Stomach (tissue), 9 donors: ENCODE data around the gene EXOSC5. TPM values are rescaled to one million over a fixed set of nuclear protein-coding genes. Genes with fewer than 3 reads are reported as not detected.

Experiments
- DNase-seq, 2 donors: peaks; one replicate each; pipeline versions ENCODE4 v3.0.0 to v3.0.0-alpha.2; 2013 to 2019
- H3K27ac ChIP-seq, 5 donors: fragments of 200-600 bp in 4 of 5; sonication (generic) in 4 of 5; one replicate each; pipeline ENCODE4 v1.5.1; 2013 to 2019; ENCODE audit warnings: mild to moderate bottlenecking in 1 of 5, moderate library complexity in 1 of 5
- H3K27me3 ChIP-seq, 3 donors: fragments of 200-600 bp; sonication (generic); one replicate each; pipeline ENCODE4 v1.5.1; 2017 to 2019; ENCODE audit warnings: mixed run types in 1 of 3
- H3K36me3 ChIP-seq, 4 donors: fragments of 200-600 bp; sonication (generic); 1 replicate in 3 of 4; 2 replicates in 1 of 4; pipeline ENCODE4 v1.5.1; 2016 to 2019
- H3K4me1 ChIP-seq, 4 donors: fragments of 200-600 bp; sonication (generic); one replicate each; pipeline ENCODE4 v1.5.1; 2016 to 2019
- H3K4me3 ChIP-seq, 4 donors: fragments of 200-600 bp; sonication (generic) in 3 of 4; one replicate each; pipeline ENCODE4 v1.5.1; 2016 to 2019; ENCODE audit warnings: mild to moderate bottlenecking in 1 of 4
- H3K9me3 ChIP-seq, 4 donors: fragments of 200-600 bp; sonication (generic); one replicate each; pipeline ENCODE4 v1.5.1; 2016 to 2019
- CTCF ChIP-seq, 7 experiments: fragments of 450-650 bp in 4 of 7; fragments of 200-600 bp in 3 of 7; sonication (generic) in 3 of 7; IDR thresholded peaks; one replicate each; pipeline ENCODE4 v1.5.1; 2016 to 2019; ENCODE audit warnings: antibody characterized with exemption in 7 of 7, control low read depth in 2 of 7, mild to moderate bottlenecking in 1 of 7
- EP300 ChIP-seq: sonication (generic); formaldehyde crosslinking; IDR thresholded peaks from one replicate; pipeline ENCODE4 v1.6.1; 2017; ENCODE audit warnings: antibody characterized with exemption
- POLR2A ChIP-seq, 4 donors: fragments of 450-650 bp; IDR thresholded peaks; one replicate each; pipeline ENCODE4 v1.6.1; 2016; ENCODE audit warnings: antibody characterized with exemption in 4 of 4, control low read depth in 2 of 4, mild to moderate bottlenecking in 1 of 4, moderate library complexity in 1 of 4
- POLR2AphosphoS5 ChIP-seq, 3 donors: sonication (generic); formaldehyde crosslinking; IDR thresholded peaks; one replicate each; pipeline ENCODE4 v1.6.1; 2016; ENCODE audit warnings: antibody characterized with exemption in 3 of 3
- WGBS, 5 donors: extraction: QIAGEN DNeasy Blood & Tissue Kit in 3 of 5; methylation state at CpG; one replicate each; pipeline versions ENCODE4 v1.1.5 to v1.1.7; 2013 to 2018; 5-methylcytosine and 5-hydroxymethylcytosine counted together
- intact Hi-C: fragments of 100-400 bp; cut with DNase I; formaldehyde crosslinking; loops from one replicate; pipeline ENCODE4 v1.15.1; 2023; ENCODE audit warnings: low total_unique reads
- polyA plus RNA-seq, 3 donors: library from polyadenylated mRNA; stranded (reverse); fragments of 200-250 nt; gene quantifications; one replicate each; pipeline ENCODE4 v1.2.3, GENCODE V29; 2013
- total RNA-seq, 5 donors: library from RNA; depleted of rRNA; stranded (reverse); fragments of >200 nt; gene quantifications; one replicate each; pipeline versions ENCODE4 v1.1.0 to v1.2.3, GENCODE V29; 2014 to 2016
- donor health status: healthy with polysubstance abuse.
- donor health status: Bipolar disorder and iron deficiency.
- donor health status: healthy.

Gene EXOSC5
- total and polyA plus RNA-seq, 8 donors: 4.8 to 131 (median 23.9) TPM

GRCh38 chr19:41433171-41433570 is 36.0 kb upstream of the EXOSC5 start:
- Histone ChIP-seq H3K4me3 (no peak overlapping the region), H3K9me3 (no peaks in the 10 kb centered on the region), H3K27ac (no peak overlapping the region), H3K36me3 (peaks cover 29 to 77% (median 74%) of the 10 kb centered on the region in 4 donors), H3K4me1 (peaks cover 8 to 13% (median 12%) of the 10 kb centered on the region in 4 donors), H3K27me3 (no peaks in the 10 kb centered on the region)
- WGBS, 5 donors: 85 to 92% (median 89%) methylated on average over 12 to 18 of the region's 18 CpGs
- no peak for DNase-seq
- intact Hi-C loops: no loop called here
- TF ChIP-seq CTCF (IDR thresholded peaks at IDR 0.05) (no peak), POLR2A (IDR thresholded peaks at IDR 0.05) (no peak), EP300 (no peak), POLR2AphosphoS5 (IDR thresholded peaks at IDR 0.05) (no peak)

- 60 to 67% (median 65%) methylated on average over 23 of the region's 23 CpGs for WGBS, 5 donors
- intact Hi-C loops: no loop called here
Measured at GRCh38 chr19:41431426-41432386, 34.5 kb upstream of the EXOSC5 start.

GRCh38 chr19:41430922-41431321 is 33.8 kb upstream of the EXOSC5 start:
- intact Hi-C loops: no loop called here
- WGBS, 5 donors: 80 to 95% (median 88%) methylated on average over 6 of the region's 6 CpGs
- Histone ChIP-seq H3K27me3 (no peaks in the 10 kb centered on the region), H3K27ac (peak overlapping the region in 1 of 5 donors; percentile 31), H3K36me3 (peaks cover 18 to 59% (median 56%) of the 10 kb centered on the region in 4 donors), H3K4me1 (peaks cover 27 to 33% (median 32%) of the 10 kb centered on the region in 4 donors), H3K9me3 (no peaks in the 10 kb centered on the region), H3K4me3 (no peak overlapping the region)
- no peak for DNase-seq
- TF ChIP-seq POLR2AphosphoS5 (IDR thresholded peaks at IDR 0.05): no peak
- TF ChIP-seq CTCF (IDR thresholded peaks at IDR 0.05): no peak
- TF ChIP-seq EP300: no peak
- no peak for TF ChIP-seq POLR2A (IDR thresholded peaks at IDR 0.05)

More at GRCh38 chr19:41431426-41432386, 34.5 kb upstream of the EXOSC5 start:
- no peak for TF ChIP-seq EP300
- no peak for TF ChIP-seq POLR2AphosphoS5 (IDR thresholded peaks at IDR 0.05)
- peak in 2 of 7 experiments; percentile 16 to 17 for TF ChIP-seq CTCF (IDR thresholded peaks at IDR 0.05)
- Histone ChIP-seq H3K4me3 (no peak overlapping the region), H3K4me1 (peaks cover 21 to 25% (median 24%) of the 10 kb centered on the region in 4 donors), H3K27ac (peak overlapping the region in 2 of 5 donors; percentile 14 to 40), H3K36me3 (peaks cover 23 to 62% (median 60%) of the 10 kb centered on the region in 4 donors), H3K27me3 (no peaks in the 10 kb centered on the region), H3K9me3 (no peaks in the 10 kb centered on the region)
- peak in 1 of 2 donors; percentile 60 for DNase-seq

GRCh38 chr19:41428481-41428859 is 31.3 kb upstream of the EXOSC5 start:
- Histone ChIP-seq H3K4me3 (peak overlapping the region; percentile 46 to 56 (median 51)), H3K4me1 (peaks cover 27 to 50% (median 47%) of the 10 kb centered on the region in 4 donors), H3K27me3 (no peaks in the 10 kb centered on the region), H3K36me3 (peaks cover 28 to 64% (median 63%) of the 10 kb centered on the region in 4 donors), H3K9me3 (no peaks in the 10 kb centered on the region), H3K27ac (peak overlapping the region; percentile 43 to 87 (median 80))
- WGBS, 5 donors: 53 to 87% (median 61%) methylated on average over 1 of the region's 1 CpG
- intact Hi-C loops: no loop called here
- TF ChIP-seq CTCF (IDR thresholded peaks at IDR 0.05): no peak
- TF ChIP-seq POLR2A (IDR thresholded peaks at IDR 0.05): no peak
- no peak for TF ChIP-seq EP300
- no peak for TF ChIP-seq POLR2AphosphoS5 (IDR thresholded peaks at IDR 0.05)
- no peak for DNase-seq
